ENCODE results near the gene EIF4E. TPM values are rescaled to one million over a fixed set of nuclear protein-coding genes. Genes with fewer than 3 reads are reported as not detected.

EIF4E gene
- total RNA-seq, 1 experiment from 2014 or later: 103 TPM

DNA sequence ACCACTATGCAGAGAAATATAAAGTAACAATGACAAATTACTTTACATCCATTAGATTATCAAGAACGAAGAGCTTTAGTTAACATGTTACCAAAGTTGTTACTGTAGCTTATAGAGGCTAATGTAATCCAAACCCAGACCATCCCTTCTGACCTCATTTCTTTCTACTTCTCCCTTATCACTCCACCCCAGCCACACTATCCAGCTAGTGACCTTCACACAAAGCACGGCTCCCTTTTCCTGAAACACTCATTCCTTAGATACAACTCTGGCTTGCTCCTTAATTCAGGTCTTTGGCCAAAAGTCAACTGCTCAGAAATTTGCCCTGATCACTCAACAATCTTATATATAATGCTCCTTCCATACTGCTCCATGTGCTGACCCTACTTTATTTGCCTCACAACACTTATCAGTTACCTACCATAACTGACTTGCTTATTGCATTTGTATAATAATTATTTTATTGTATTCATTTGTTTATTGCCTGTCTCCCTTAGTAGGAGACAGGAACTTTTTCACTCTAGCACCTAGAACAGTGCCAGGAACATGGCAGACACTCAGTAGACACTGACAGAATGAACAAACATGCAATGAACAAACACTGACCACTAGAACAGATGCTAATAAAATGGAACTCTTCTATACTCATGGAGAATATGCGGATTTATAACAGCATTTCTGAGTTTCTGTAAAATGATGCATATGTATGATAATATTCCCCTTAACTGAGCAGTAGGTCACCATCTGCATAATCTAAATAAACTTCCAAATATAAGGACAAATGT is 67.6 kb downstream of the EIF4E start:
- no peak for DNase-seq
- CTCF ChIA-PET: no interaction called here
- Mint-ChIP-seq H3K27ac (ENCODE audit: unreplicated experiment) (no peak overlapping the region), H3K4me3 (ENCODE audit: low read depth, unreplicated experiment) (no peak overlapping the region), H3K9me3 (ENCODE audit: low read depth, unreplicated experiment) (no peaks in the 10 kb centered on the region), H3K36me3 (ENCODE audit: insufficient read depth, unreplicated experiment) (no peaks in the 10 kb centered on the region), H3K4me1 (ENCODE audit: low read depth, unreplicated experiment) (peaks cover 9% of the 10 kb centered on the region), H3K27me3 (ENCODE audit: unreplicated experiment) (no peaks in the 10 kb centered on the region)
- TF ChIP-seq, protein P1, sequence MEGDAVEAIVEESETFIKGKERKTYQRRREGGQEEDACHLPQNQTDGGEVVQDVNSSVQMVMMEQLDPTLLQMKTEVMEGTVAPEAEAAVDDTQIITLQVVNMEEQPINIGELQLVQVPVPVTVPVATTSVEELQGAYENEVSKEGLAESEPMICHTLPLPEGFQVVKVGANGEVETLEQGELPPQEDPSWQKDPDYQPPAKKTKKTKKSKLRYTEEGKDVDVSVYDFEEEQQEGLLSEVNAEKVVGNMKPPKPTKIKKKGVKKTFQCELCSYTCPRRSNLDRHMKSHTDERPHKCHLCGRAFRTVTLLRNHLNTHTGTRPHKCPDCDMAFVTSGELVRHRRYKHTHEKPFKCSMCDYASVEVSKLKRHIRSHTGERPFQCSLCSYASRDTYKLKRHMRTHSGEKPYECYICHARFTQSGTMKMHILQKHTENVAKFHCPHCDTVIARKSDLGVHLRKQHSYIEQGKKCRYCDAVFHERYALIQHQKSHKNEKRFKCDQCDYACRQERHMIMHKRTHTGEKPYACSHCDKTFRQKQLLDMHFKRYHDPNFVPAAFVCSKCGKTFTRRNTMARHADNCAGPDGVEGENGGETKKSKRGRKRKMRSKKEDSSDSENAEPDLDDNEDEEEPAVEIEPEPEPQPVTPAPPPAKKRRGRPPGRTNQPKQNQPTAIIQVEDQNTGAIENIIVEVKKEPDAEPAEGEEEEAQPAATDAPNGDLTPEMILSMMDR (IDR thresholded peaks at IDR 0.05; ENCODE audit: unreplicated experiment): no peak
- BruUV-seq (replicated peaks): no TSS peak
- intact Hi-C loops (cut with micrococcal nuclease; ENCODE audit: unreplicated experiment): no loop called here

DNA sequence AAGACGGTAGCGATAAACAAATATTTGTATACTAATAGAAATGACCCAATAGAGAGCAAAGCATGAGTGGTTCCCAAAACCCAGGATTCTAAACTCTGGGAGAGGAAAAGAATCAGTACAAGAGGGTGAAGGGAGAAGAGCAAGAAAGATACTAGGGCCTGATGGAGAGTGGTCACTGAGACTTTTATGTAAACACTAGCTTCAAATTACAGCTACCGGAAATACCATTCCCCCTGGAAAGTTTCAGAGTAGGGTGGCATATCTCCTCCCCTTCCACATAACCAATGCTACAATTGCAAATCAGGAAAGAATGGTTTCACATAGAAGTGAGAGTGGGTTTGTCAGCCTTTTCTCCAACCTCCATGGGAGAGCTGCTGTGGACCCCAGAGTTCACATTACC is 77.1 kb downstream of the EIF4E start:
- Mint-ChIP-seq H3K9me3 (ENCODE audit: low read depth, unreplicated experiment) (no peaks in the 10 kb centered on the region), H3K27me3 (ENCODE audit: unreplicated experiment) (no peaks in the 10 kb centered on the region), H3K4me3 (ENCODE audit: low read depth, unreplicated experiment) (no peak overlapping the region), H3K36me3 (ENCODE audit: insufficient read depth, unreplicated experiment) (no peaks in the 10 kb centered on the region), H3K4me1 (ENCODE audit: low read depth, unreplicated experiment) (no peaks in the 10 kb centered on the region), H3K27ac (ENCODE audit: unreplicated experiment) (no peak overlapping the region)
- intact Hi-C loops (cut with micrococcal nuclease; ENCODE audit: unreplicated experiment): no loop called here
- TF ChIP-seq, protein P1 (IDR thresholded peaks at IDR 0.05; ENCODE audit: unreplicated experiment): no peak
- CTCF ChIA-PET: interaction anchor here (0.7 kb wide), 1 partner anchor 462 kb away, joined by 4 read pairs; no protein-coding TSS in a partner anchor
- no TSS peak for BruUV-seq (replicated peaks)
- no peak for DNase-seq

DNA sequence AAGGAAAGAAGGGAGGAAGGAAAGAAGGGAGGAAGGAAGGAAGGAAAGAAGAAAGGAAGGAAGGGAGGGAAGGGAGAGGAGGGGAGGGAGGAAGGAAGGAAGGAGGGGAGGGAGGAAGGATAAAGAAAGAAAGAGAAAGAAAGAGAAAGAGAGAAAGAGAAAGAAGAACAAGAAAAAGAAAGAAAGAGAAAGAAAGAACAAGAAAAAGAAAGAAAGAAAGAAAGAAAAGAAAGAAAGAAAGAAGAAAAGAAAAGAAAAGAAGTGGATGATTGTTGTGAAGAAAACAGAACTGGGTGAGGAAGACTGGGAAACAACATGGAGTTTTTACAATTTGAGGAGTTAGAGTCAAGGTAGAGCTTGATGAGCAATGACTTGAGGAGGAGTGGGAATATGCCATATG is 78.0 kb downstream of the EIF4E start:
- intact Hi-C loops (cut with micrococcal nuclease; ENCODE audit: unreplicated experiment): no loop called here
- H3K36me3 Mint-ChIP-seq (ENCODE audit: insufficient read depth, unreplicated experiment): no peaks in the 10 kb centered on the region

DNA sequence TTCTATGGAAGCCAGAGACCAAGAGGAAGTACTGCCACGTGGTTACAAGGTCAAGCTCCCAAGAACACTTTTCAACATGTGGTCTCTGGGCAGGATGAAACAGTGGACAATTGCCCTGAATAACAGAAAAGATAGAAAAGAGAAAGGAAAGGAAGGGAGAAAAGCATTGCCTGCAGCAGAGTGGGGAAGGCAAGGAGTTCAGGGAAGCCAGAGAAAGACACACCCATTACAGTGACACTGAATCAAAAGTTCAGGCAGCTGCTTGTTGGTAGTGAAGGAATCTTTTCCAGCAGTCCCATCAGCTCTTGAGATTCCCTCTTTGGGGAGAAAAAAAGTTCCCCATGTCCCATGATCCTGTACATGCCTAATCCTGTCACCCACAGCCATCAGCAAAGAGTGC is 80.5 kb downstream of the EIF4E start:
- no TSS peak for BruUV-seq (replicated peaks)
- H3K27ac Mint-ChIP-seq (ENCODE audit: unreplicated experiment): no peak overlapping the region

More for the DNA sequence above, 78.0 kb downstream of the EIF4E start:
- no TSS peak for BruUV-seq (replicated peaks)
- Mint-ChIP-seq H3K4me3 (ENCODE audit: low read depth, unreplicated experiment) (no peak overlapping the region), H3K27me3 (ENCODE audit: unreplicated experiment) (no peaks in the 10 kb centered on the region), H3K4me1 (ENCODE audit: low read depth, unreplicated experiment) (no peaks in the 10 kb centered on the region), H3K9me3 (ENCODE audit: low read depth, unreplicated experiment) (no peaks in the 10 kb centered on the region), H3K27ac (ENCODE audit: unreplicated experiment) (no peak overlapping the region)
- TF ChIP-seq, protein P1 (IDR thresholded peaks at IDR 0.05; ENCODE audit: unreplicated experiment): no peak
- CTCF ChIA-PET: no interaction called here
- DNase-seq: no peak

More for the DNA sequence above, 80.5 kb downstream of the EIF4E start:
- Mint-ChIP-seq H3K9me3 (ENCODE audit: low read depth, unreplicated experiment) (no peaks in the 10 kb centered on the region), H3K36me3 (ENCODE audit: insufficient read depth, unreplicated experiment) (no peaks in the 10 kb centered on the region), H3K27me3 (ENCODE audit: unreplicated experiment) (no peaks in the 10 kb centered on the region), H3K4me1 (ENCODE audit: low read depth, unreplicated experiment) (no peaks in the 10 kb centered on the region), H3K4me3 (ENCODE audit: low read depth, unreplicated experiment) (no peak overlapping the region)
- CTCF ChIA-PET: no interaction called here
- DNase-seq: no peak
- TF ChIP-seq, protein P1 (IDR thresholded peaks at IDR 0.05; ENCODE audit: unreplicated experiment): no peak
- intact Hi-C loops (cut with micrococcal nuclease; ENCODE audit: unreplicated experiment): no loop called here
